ENCODE measurements around the gene EVC2.

DNA sequence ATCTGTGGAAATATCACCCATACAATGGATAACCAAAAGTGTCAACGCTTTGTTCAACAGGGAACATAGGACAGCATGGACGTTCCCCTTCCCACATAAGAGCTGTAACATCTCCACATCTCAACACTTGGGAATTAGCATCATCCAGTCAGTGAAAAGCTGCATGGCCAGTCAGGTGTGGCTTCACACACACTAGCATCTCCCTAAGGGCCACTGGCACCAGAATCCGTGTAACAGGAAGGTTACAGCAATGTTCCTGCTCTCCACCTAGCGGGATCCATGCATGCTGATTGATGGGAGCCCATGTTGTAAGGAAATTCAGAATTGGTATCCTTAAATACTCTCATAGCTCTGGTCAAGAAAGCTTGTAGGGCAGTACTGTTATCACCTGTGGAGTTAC lies 78.8 kb downstream of the EVC2 start:
- TF ChIP-seq SMC3 (IDR thresholded peaks at IDR 0.05; ENCODE audit: low read depth, low read length) (no peak), BHLHE40 (IDR thresholded peaks at IDR 0.05; ENCODE audit: low read depth, low read length) (no peak), NFE2L2 (IDR thresholded peaks at IDR 0.05; ENCODE audit: low read depth, low read length) (no peak), CEBPB (IDR thresholded peaks at IDR 0.05; ENCODE audit: low read depth, low read length) (no peak), POLR2A (IDR thresholded peaks at IDR 0.05; ENCODE audit: low read depth, low read length) (no peak), RAD21 (IDR thresholded peaks at IDR 0.05; ENCODE audit: low read length) (no peak), RFX5 (IDR thresholded peaks at IDR 0.05; ENCODE audit: low read depth, low read length) (no peak), MAZ (IDR thresholded peaks at IDR 0.05; ENCODE audit: borderline replicate concordance, low read depth, low read length) (no peak), RCOR1 (IDR thresholded peaks at IDR 0.05; ENCODE audit: insufficient replicate concordance, low read length) (no peak), MXI1 (IDR thresholded peaks at IDR 0.05; ENCODE audit: borderline replicate concordance, low read depth, low read length) (no peak), CHD1 (IDR thresholded peaks at IDR 0.05; ENCODE audit: low read depth, low read length) (no peak)
- TF ChIP-seq, protein P1, sequence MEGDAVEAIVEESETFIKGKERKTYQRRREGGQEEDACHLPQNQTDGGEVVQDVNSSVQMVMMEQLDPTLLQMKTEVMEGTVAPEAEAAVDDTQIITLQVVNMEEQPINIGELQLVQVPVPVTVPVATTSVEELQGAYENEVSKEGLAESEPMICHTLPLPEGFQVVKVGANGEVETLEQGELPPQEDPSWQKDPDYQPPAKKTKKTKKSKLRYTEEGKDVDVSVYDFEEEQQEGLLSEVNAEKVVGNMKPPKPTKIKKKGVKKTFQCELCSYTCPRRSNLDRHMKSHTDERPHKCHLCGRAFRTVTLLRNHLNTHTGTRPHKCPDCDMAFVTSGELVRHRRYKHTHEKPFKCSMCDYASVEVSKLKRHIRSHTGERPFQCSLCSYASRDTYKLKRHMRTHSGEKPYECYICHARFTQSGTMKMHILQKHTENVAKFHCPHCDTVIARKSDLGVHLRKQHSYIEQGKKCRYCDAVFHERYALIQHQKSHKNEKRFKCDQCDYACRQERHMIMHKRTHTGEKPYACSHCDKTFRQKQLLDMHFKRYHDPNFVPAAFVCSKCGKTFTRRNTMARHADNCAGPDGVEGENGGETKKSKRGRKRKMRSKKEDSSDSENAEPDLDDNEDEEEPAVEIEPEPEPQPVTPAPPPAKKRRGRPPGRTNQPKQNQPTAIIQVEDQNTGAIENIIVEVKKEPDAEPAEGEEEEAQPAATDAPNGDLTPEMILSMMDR (conservative IDR thresholded peaks at IDR 0.05; ENCODE audit: low read depth, low read length): no peak
- TF ChIP-seq, protein P2, sequence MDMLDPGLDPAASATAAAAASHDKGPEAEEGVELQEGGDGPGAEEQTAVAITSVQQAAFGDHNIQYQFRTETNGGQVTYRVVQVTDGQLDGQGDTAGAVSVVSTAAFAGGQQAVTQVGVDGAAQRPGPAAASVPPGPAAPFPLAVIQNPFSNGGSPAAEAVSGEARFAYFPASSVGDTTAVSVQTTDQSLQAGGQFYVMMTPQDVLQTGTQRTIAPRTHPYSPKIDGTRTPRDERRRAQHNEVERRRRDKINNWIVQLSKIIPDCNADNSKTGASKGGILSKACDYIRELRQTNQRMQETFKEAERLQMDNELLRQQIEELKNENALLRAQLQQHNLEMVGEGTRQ (IDR thresholded peaks at IDR 0.05; ENCODE audit: low read depth, low read length): no peak
- TF ChIP-seq, protein P3, sequence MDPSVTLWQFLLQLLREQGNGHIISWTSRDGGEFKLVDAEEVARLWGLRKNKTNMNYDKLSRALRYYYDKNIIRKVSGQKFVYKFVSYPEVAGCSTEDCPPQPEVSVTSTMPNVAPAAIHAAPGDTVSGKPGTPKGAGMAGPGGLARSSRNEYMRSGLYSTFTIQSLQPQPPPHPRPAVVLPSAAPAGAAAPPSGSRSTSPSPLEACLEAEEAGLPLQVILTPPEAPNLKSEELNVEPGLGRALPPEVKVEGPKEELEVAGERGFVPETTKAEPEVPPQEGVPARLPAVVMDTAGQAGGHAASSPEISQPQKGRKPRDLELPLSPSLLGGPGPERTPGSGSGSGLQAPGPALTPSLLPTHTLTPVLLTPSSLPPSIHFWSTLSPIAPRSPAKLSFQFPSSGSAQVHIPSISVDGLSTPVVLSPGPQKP (IDR thresholded peaks at IDR 0.05; ENCODE audit: borderline replicate concordance, low read depth, low read length): no peak

Data from IMR-90 (cell line).